NCI-H1417 (cell line): ENCODE data around the gene FAM169A.
A peak's percentile ranks its signal among the peaks of the same experiment; 100 is the strongest.
"Not testable (repeated sequence)": the region's sequence is repeated elsewhere in the genome, so short reads cannot be mapped to it uniquely, and the experiment has no call there.

Experiments
- DNase-seq, 3 experiments: peaks; one replicate each; lab custom pipeline; 2025; lab: John Stamatoyannopoulos, UW

Gene FAM169A

GRCh38 chr5:74865804-74866595 lies at the start of gene FAM169A:
Gene FAM169A, minus strand, starts transcription at chr5:74866387. Its CDS starts 24,711 bp downstream, at chr5:74841676.
- DNase-seq: peak; percentile 56 to 77 (median 72)

- DNase-seq: no peak
Measured at GRCh38 chr5:74915488-74915887, 49.3 kb upstream of the FAM169A start.

- DNase-seq: not testable (repeated sequence)
Measured at GRCh38 chr5:74911421-74911820, 45.2 kb upstream of the FAM169A start.

GRCh38 chr5:74909888-74910287 lies 43.7 kb upstream of the FAM169A start:
- not testable (repeated sequence) for DNase-seq

GRCh38 chr5:74908237-74908636 lies 42.0 kb upstream of the FAM169A start:
- not testable (repeated sequence) for DNase-seq

- not testable (repeated sequence) for DNase-seq
Measured at GRCh38 chr5:74904713-74905112, 38.5 kb upstream of the FAM169A start.

GRCh38 chr5:74903165-74903787 lies 37.1 kb upstream of the FAM169A start:
- DNase-seq: peak in 2 of 3 experiments; percentile 5 to 31

GRCh38 chr5:74897049-74897448 lies 30.9 kb upstream of the FAM169A start:
- no peak for DNase-seq

GRCh38 chr5:74895906-74896305 lies 29.7 kb upstream of the FAM169A start:
- no peak for DNase-seq

GRCh38 chr5:74894351-74894750 lies 28.2 kb upstream of the FAM169A start:
- DNase-seq: no peak

- no peak for DNase-seq
Measured at GRCh38 chr5:74892921-74893320, 26.7 kb upstream of the FAM169A start.

- DNase-seq: no peak
Measured at GRCh38 chr5:74889523-74890105, 23.4 kb upstream of the FAM169A start.

GRCh38 chr5:74888117-74888516 lies 21.9 kb upstream of the FAM169A start:
- DNase-seq: no peak

- DNase-seq: no peak
Measured at GRCh38 chr5:74885170-74885569, 19.0 kb upstream of the FAM169A start.

- DNase-seq: not testable (repeated sequence)
Measured at GRCh38 chr5:74882379-74883134, 16.4 kb upstream of the FAM169A start.

- no peak for DNase-seq
Measured at GRCh38 chr5:74877624-74878304, 11.6 kb upstream of the FAM169A start.

GRCh38 chr5:74875994-74876791 lies 10.0 kb upstream of the FAM169A start:
- no peak for DNase-seq

GRCh38 chr5:74873525-74874249 lies 7.5 kb upstream of the FAM169A start:
- DNase-seq: no peak

GRCh38 chr5:74870299-74871067 lies 4.3 kb upstream of the FAM169A start:
- DNase-seq: no peak
